Measurements from ENCODE around the gene NUTF2.

DNA sequence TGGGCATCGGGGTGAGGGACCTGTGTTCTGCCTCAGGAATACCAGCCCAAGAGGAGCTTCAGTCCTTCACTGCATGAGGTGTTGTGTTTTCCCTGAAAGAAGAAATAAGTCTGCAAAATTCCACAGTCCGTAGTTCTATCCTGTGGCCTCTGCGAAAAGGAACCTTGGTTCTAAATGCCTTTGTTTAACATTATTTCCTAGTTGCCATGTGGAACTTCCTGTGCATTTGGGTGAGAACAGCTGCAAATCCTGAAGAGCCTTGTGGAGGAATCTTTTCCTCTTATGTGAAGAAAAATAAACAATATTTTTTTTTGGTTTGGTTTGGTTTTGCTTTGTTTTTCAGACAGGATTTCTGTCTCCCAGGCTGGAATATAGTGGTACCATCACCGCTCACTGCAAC lies 56.1 kb downstream of the NUTF2 start:
- no peak for TF ChIP-seq CTCF (IDR thresholded peaks at IDR 0.05)
- TF ChIP-seq POLR2A (IDR thresholded peaks at IDR 0.05) = no peak

Measured in Peyer's patch (tissue), 4 donors.